H9 (cell line): Measurements from ENCODE around the gene CD4. TPM values are rescaled to one million over a fixed set of nuclear protein-coding genes. Genes with fewer than 3 reads are reported as not detected.

Source experiments
- DNase-seq: peaks from one replicate; pipeline ENCODE4 v3.0.0-alpha.2; 2017
- H2AFZ ChIP-seq: one replicate; pipeline ENCODE4 v1.6.1; 2013; ENCODE audit warnings: mild to moderate bottlenecking, low read length, control low read depth, moderate library complexity
- H2AK5ac ChIP-seq: 2 replicates; pipeline ENCODE4 v1.6.1; 2013; ENCODE audit warnings: low read length, control low read depth, mixed read lengths; ENCODE audit not compliant: insufficient read length
- H2BK120ac ChIP-seq: one replicate; pipeline ENCODE4 v1.6.1; 2013; ENCODE audit warnings: low read depth, mild to moderate bottlenecking, low read length, control low read depth, inconsistent platforms; ENCODE audit not compliant: poor library complexity, severe bottlenecking
- H2BK12ac ChIP-seq: 2 replicates; pipeline ENCODE4 v1.6.1; 2013; ENCODE audit warnings: low read length, control low read depth, mixed read lengths, low read depth; ENCODE audit not compliant: insufficient read length
- H2BK15ac ChIP-seq: 2 replicates; pipeline ENCODE4 v1.6.1; 2013; ENCODE audit warnings: low read depth, low read length, control low read depth
- H2BK20ac ChIP-seq: one replicate; pipeline ENCODE4 v1.6.1; 2013; ENCODE audit warnings: low read depth, mild to moderate bottlenecking, low read length, control low read depth, inconsistent platforms; ENCODE audit not compliant: poor library complexity, severe bottlenecking
- H2BK5ac ChIP-seq: 2 replicates; pipeline ENCODE4 v1.6.1; 2013; ENCODE audit warnings: low read length, control low read depth, mixed read lengths; ENCODE audit not compliant: insufficient read length
- H3K14ac ChIP-seq: 2 replicates; pipeline ENCODE4 v1.6.1; 2013; ENCODE audit warnings: low read length, control low read depth; ENCODE audit not compliant: insufficient read depth
- H3K18ac ChIP-seq: 2 replicates; pipeline ENCODE4 v1.6.1; 2013; ENCODE audit warnings: low read depth, mild to moderate bottlenecking, mixed read lengths, low read length, control low read depth; ENCODE audit not compliant: insufficient read length
- H3K23ac ChIP-seq: 2 replicates; pipeline ENCODE4 v1.6.1; 2013; ENCODE audit warnings: low read length, control low read depth, mixed read lengths, low read depth; ENCODE audit not compliant: insufficient read length
- H3K23me2 ChIP-seq: 2 replicates; pipeline ENCODE4 v1.6.1; 2013; ENCODE audit warnings: low read depth, mild to moderate bottlenecking, mixed read lengths, low read length, control low read depth; ENCODE audit not compliant: insufficient read length, poor library complexity, severe bottlenecking
- H3K27ac ChIP-seq: 2 replicates; pipeline ENCODE4 v1.5.1; 2013; ENCODE audit warnings: low read length, control low read depth, mixed read lengths, low read depth; ENCODE audit not compliant: insufficient read length
- H3K27me3 ChIP-seq: 2 replicates; pipeline ENCODE4 v1.6.1; 2013; ENCODE audit warnings: low read length, control low read depth, inconsistent platforms; ENCODE audit not compliant: insufficient read depth
- H3K4ac ChIP-seq: 2 replicates; pipeline ENCODE4 v1.6.1; 2013; ENCODE audit warnings: low read depth, mild to moderate bottlenecking, control low read depth, inconsistent platforms, low read length, moderate library complexity
- H3K4me1 ChIP-seq: 2 replicates; pipeline ENCODE4 v1.6.1; 2013; ENCODE audit warnings: low read length, control low read depth, inconsistent platforms; ENCODE audit not compliant: insufficient read depth
- H3K4me2 ChIP-seq: 2 replicates; pipeline ENCODE4 v1.6.1; 2013; ENCODE audit warnings: low read length, control low read depth, mixed read lengths; ENCODE audit not compliant: insufficient read length, insufficient read depth
- H3K56ac ChIP-seq: 2 replicates; pipeline ENCODE4 v1.6.1; 2013; ENCODE audit warnings: low read depth, mild to moderate bottlenecking, mixed read lengths, low read length, control low read depth; ENCODE audit not compliant: insufficient read length
- H3K79me1 ChIP-seq: 2 replicates; pipeline ENCODE4 v1.6.1; 2013; ENCODE audit warnings: low read depth, mild to moderate bottlenecking, moderate library complexity, low read length, control low read depth, inconsistent platforms; ENCODE audit not compliant: insufficient read depth, poor library complexity, severe bottlenecking
- H3K79me2 ChIP-seq: 2 replicates; pipeline ENCODE4 v1.6.1; 2013; ENCODE audit warnings: low read length, control low read depth, inconsistent platforms; ENCODE audit not compliant: insufficient read depth
- H3K9ac ChIP-seq: 2 replicates; pipeline ENCODE4 v1.6.1; 2013; ENCODE audit warnings: low read length, control low read depth, mixed read lengths; ENCODE audit not compliant: insufficient read length; ENCODE audit errors: extremely low read depth
- H3K9me3 ChIP-seq: one replicate; pipeline ENCODE4 v1.6.1; 2013; ENCODE audit warnings: low read depth, low read length, inconsistent platforms; ENCODE audit not compliant: control insufficient read depth
- H3T11ph ChIP-seq: one replicate; pipeline ENCODE4 v1.6.1; 2013; ENCODE audit warnings: mild to moderate bottlenecking, low read length, control low read depth, inconsistent platforms
- H4K20me1 ChIP-seq: one replicate; pipeline ENCODE4 v1.6.1; 2013; ENCODE audit not compliant: control insufficient read depth, insufficient read length, insufficient read depth
- H4K5ac ChIP-seq: 2 replicates; pipeline ENCODE4 v1.6.1; 2013; ENCODE audit warnings: low read depth, mild to moderate bottlenecking, mixed read lengths, low read length, control low read depth; ENCODE audit not compliant: insufficient read length
- H4K8ac ChIP-seq: replicated peaks from 2 replicates; pipeline ENCODE4 v1.6.1; 2013; ENCODE audit warnings: low read length, control low read depth, mixed read lengths, low read depth; ENCODE audit not compliant: insufficient read length
- H4K91ac ChIP-seq: 2 replicates; pipeline ENCODE4 v1.6.1; 2013; ENCODE audit warnings: low read depth, mild to moderate bottlenecking, moderate library complexity, mixed read lengths, low read length, control low read depth; ENCODE audit not compliant: insufficient read length
- H3K27ac Mint-ChIP-seq, 3 experiments: 2 replicates in 2 of 3; 3 replicates in 1 of 3; pipeline ENCODE4 v1.8.0; 2020 to 2021; ENCODE audit warnings: mixed read lengths in 3 of 3, mild to moderate bottlenecking in 1 of 3, moderate library complexity in 1 of 3
- H3K27me3 Mint-ChIP-seq: 2 replicates; pipeline ENCODE4 v1.8.0; 2021; ENCODE audit warnings: low read depth, mild to moderate bottlenecking, moderate library complexity, mixed read lengths
- H3K36me3 Mint-ChIP-seq, 3 experiments: 2 replicates in 2 of 3; 3 replicates in 1 of 3; pipeline ENCODE4 v1.8.0; 2020 to 2021; ENCODE audit warnings: low read depth in 3 of 3, mixed read lengths in 3 of 3; ENCODE audit not compliant: insufficient read depth in 1 of 3
- H3K4me1 Mint-ChIP-seq, 2 experiments: 2 replicates each; pipeline ENCODE4 v1.8.0; 2020; ENCODE audit warnings: mixed read lengths in 2 of 2
- H3K4me3 Mint-ChIP-seq, 2 experiments: 2 replicates in 1 of 2; 3 replicates in 1 of 2; pipeline ENCODE4 v1.8.0; 2020 to 2021; ENCODE audit warnings: mild to moderate bottlenecking in 2 of 2, mixed read lengths in 2 of 2, moderate library complexity in 1 of 2
- H3K9me3 Mint-ChIP-seq, 2 experiments: 2 replicates in 1 of 2; 3 replicates in 1 of 2; pipeline ENCODE4 v1.8.0; 2020; ENCODE audit warnings: mild to moderate bottlenecking in 2 of 2, mixed read lengths in 2 of 2, moderate library complexity in 1 of 2
- WGBS: extraction: QIAGEN DNeasy Blood & Tissue Kit; methylation state at CpG from one replicate; pipeline ENCODE4 v1.1.7; 2013; ENCODE audit warnings: missing lambda C conversion rate, low lambda C conversion rate, mixed read lengths; ENCODE audit not compliant: insufficient read length; ENCODE audit errors: extremely low coverage; 5-methylcytosine and 5-hydroxymethylcytosine counted together
- total RNA-seq: library from RNA; stranded (reverse); gene quantifications from 2 replicates; pipeline ENCODE4 v1.2.1, GENCODE V29; 2021
- TF ChIP-seq, protein P1 (sequence below): fragments of 200-600 bp; sonication (generic); conservative IDR thresholded peaks from 3 replicates; pipeline ENCODE4 v1.8.0; 2021; ENCODE audit warnings: antibody characterized with exemption, mild to moderate bottlenecking

CD4 gene
- total RNA-seq, 1 experiment from 2014 or later, result 1.1 TPM

DNA sequence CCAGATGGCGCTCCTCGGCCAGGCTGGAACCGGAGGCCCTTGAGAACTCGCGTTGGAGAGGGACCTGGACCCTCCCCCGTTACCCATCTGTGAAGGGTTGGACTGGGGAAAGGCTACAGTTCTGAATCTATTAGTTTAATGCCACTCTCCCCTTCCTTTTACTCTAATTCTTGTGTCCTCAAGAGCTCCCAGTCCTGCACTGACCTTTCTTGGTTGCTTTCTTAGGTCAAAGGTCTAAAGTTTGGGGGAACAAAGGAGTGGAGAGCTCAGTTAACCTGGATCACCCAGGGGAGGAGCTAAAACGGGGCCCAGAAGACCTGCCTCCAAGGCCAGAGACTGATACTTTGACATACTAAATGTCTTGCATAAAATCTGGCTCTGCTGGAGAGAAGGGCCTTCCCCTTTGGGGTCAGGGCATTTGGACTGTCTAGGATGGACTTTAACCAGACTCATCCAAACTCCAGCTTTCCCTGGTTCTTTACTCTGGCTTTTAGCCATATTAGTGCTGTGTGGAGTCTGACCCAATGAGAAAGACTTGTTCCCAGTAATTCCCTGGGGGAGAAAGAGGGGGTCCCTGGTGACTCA, 35.5 kb upstream of the CD4 start:
- Histone ChIP-seq H2BK5ac (no peak overlapping the region), H3K23me2 (peaks cover 3% of the 10 kb centered on the region), H3K79me1 (peaks cover 8% of the 10 kb centered on the region), H3K18ac (no peak overlapping the region), H3K27me3 (no peaks in the 10 kb centered on the region), H3K9me3 (no peaks in the 10 kb centered on the region), H4K5ac (no peak overlapping the region), H2BK12ac (no peak overlapping the region), H4K8ac (no peak overlapping the region), H3K27ac (no peak overlapping the region), H4K91ac (no peak overlapping the region), H2AK5ac (no peak overlapping the region), H3K9ac (no peak overlapping the region), H3K4me1 (peaks cover 6% of the 10 kb centered on the region; the same call in 1 of the 2 replicates), H3K4me2 (peak overlapping the region; percentile 94), H2BK120ac (no peak overlapping the region), H4K20me1 (no peaks in the 10 kb centered on the region), H3T11ph (no peak overlapping the region), H3K79me2 (peaks cover 4% of the 10 kb centered on the region), H3K23ac (no peak overlapping the region), H3K56ac (no peak overlapping the region), H2BK20ac (no peak overlapping the region), H3K14ac (no peak overlapping the region), H2BK15ac (no peak overlapping the region), H3K4ac (no peak overlapping the region), H2AFZ (no peak overlapping the region)
- peak overlapping the region; percentile 91 to 98 for H3K4me3 Mint-ChIP-seq
- peaks cover 28 to 37% of the 10 kb centered on the region in 2 experiments for H3K4me1 Mint-ChIP-seq
- H3K27me3 Mint-ChIP-seq, result no peaks in the 10 kb centered on the region
- H3K36me3 Mint-ChIP-seq, result peaks cover 25 to 35% (median 34%) of the 10 kb centered on the region in 3 experiments; a peak in 6 of 7 replicates
- no peak for DNase-seq
- no peaks in the 10 kb centered on the region for H3K9me3 Mint-ChIP-seq
- WGBS, result no CpG with 5 or more reads among the region's 7 CpGs
- H3K27ac Mint-ChIP-seq, result peak overlapping the region; percentile 57 to 99 (median 90)
- TF ChIP-seq, protein P1, sequence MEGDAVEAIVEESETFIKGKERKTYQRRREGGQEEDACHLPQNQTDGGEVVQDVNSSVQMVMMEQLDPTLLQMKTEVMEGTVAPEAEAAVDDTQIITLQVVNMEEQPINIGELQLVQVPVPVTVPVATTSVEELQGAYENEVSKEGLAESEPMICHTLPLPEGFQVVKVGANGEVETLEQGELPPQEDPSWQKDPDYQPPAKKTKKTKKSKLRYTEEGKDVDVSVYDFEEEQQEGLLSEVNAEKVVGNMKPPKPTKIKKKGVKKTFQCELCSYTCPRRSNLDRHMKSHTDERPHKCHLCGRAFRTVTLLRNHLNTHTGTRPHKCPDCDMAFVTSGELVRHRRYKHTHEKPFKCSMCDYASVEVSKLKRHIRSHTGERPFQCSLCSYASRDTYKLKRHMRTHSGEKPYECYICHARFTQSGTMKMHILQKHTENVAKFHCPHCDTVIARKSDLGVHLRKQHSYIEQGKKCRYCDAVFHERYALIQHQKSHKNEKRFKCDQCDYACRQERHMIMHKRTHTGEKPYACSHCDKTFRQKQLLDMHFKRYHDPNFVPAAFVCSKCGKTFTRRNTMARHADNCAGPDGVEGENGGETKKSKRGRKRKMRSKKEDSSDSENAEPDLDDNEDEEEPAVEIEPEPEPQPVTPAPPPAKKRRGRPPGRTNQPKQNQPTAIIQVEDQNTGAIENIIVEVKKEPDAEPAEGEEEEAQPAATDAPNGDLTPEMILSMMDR, result no peak; the same call in 1 of the 3 replicates
